CD4-positive, alpha-beta T cell treated with Interleukin-15 for 1 hour (primary cell): Measurements from ENCODE around the gene RBFOX1.

Experiments
- DNase-seq: peaks from one replicate; pipeline ENCODE4 v3.0.0-alpha.2; 2020

RBFOX1 gene

DNA sequence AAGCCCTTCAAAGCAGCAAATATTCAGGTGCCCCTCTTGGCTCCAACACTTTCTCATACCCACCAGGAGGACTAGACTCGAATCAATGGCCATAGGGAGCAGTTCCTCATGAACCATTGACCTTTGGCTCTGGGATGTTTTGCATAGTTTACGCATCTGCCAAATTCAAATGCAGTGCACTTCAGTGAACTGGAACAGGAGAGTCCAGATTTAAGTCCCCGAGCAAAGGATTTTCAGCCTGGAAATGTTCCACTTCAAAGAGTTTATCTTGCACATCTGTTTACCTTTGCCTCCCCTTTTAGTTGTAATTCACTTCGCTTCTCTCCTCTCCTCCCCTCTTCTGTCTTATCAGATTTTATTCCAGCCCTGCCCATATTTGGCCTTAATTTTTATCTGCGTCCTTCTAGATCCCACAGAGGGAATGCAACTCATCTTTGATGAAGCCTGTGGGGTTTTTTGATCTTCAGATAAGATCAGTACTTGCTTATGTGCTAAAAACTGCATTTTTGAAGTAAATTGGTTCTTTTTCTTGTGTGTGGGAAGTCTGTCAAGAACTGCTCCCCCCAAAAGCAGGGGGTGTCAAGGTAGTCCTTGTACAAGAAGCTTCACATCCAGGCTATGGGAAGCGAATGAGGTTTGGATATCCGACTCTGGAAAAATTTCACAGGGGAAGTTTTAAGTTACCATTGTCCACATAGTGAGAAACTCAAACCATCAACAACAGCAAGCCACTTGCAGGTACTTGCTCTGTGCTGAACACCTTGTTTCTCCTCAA lies 281.6 kb downstream of the RBFOX1 start:
- no peak for DNase-seq

DNA sequence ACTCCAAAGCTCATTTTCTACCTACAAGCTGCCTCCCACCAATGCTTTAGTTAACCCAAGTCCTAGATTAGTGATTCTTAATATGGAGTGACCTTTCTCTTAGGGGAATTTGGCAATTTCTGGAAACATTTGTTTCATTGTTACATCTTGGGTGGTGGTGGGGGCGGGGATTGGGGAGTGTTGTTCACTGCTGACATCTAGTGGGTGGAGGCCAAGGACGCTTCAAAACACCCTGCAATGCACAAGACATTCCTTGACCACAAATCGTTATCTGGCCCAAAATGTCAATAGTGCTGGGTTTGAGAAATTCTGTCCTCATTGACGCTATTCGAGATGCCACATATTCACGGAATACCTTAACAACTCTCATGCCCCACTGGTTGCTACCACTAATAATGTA lies 282.9 kb downstream of the RBFOX1 start:
- no peak for DNase-seq

DNA sequence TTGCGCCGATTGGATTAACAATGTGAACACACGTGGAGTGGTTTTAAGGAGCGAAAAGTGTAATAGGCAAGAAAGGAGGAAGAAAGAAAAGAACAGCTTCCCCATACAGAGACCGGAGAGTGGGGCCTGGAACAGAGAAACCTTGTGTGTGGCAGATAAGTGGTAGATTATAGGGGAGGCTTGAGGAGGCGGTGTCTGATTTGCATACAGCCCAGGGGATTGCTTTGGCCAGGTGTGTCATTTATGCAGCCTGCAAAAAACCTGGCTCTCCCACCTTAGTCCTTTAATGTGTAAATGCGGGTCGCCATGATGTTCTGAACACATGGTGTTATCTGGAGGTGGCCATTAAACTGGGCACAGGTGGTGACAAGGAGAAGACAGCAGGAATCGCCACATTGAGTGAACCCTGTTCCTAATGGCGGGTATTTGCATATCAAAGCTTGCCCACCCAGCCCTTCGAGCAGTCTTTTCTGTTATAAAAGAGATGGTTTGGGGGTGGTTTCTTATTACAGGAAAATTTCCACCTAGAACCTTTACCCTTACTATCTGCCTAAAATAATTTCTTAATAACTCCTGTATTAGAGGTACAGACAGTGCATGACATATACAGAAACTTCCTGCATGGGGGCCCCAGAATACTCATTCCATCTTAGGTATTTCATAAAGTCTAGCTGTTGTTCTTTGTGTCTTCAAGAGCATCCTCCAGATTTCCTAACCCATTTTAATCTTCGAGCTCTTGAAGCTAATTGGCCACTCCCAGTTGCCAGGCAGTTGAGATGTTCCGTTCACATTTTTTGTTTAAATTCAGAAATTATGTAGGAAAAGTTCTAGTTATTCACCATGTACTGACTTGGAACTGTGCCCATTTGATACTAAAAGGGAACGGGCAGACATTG lies 292.5 kb downstream of the RBFOX1 start:
- DNase-seq = no peak

DNA sequence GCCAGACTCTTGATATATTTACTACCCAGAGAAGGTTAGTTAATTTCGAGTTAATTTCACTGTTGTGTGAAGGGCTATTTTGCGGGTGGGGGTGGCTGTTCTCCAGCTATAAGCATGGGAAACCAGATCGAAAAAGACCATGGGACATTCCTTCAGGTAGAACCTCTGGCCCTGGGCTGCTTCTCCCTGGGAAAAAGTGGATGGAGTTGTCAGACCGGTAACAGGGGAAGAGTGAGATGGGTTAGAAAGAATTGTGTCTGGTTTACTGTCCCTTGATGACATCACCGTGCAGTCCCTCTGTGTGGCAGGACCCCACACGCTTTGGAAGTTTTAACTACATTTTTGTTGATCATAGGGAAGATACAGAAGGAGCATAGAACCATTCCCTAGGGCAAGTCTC lies 296.3 kb downstream of the RBFOX1 start:
- no peak for DNase-seq

DNA sequence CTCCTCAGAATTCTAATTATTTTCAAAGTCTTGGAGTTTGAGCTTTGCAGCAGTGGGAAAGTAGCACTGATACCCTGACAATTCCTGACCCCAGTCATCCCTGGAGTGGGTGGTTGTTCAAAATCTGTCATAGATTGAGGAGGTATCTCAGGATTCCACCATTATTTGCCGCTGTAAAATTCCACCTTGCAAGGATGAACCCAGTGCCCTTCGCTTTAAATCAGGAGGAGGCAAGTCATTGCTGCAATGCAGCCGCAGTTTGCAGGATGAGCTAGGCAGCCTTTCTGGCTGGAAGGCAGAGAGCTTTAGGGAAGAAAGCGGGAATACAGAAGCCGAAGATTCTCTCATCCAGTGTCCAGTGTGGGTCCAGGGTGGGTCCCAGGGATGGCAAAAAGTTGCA lies 296.9 kb downstream of the RBFOX1 start:
- DNase-seq = no peak

DNA sequence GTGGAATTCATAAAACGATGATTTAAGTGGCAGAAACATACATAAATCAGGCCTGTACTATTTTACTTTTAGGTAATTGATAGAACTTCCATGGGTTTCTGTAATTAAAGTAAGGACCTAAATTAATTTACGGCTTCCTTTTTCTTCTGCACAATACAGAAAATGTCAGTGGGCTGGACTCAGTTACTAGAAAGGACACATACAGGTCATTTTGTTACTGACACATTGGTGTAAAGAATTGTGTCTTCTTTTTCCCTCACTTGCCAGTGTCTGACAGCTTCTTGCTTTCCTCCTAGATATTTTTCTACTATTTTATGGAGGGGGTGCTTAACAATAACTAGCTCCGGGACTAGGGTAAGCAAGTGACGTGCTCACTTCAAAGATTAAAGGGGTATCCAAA lies 304.8 kb downstream of the RBFOX1 start:
- DNase-seq = no peak

DNA sequence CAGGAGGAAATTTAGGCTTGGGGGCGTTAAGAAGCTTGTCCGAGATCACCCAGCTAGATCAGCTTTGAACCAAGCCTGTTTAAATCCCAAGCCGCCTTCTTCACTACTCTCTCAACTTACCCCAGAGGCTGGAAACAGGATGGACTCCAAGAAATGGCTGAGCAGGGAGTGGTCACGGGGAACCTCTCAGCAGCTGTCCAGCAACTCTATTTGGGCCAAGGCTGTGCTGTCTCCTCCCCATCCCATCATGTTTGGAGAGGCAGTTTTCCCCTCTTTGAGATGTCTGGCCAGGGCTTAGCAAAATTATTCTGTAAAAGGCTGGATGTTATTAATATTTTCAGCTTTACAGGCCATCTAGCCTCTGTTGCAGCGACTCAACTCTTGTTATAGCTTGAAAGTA lies 305.7 kb downstream of the RBFOX1 start:
- DNase-seq = no peak

DNA sequence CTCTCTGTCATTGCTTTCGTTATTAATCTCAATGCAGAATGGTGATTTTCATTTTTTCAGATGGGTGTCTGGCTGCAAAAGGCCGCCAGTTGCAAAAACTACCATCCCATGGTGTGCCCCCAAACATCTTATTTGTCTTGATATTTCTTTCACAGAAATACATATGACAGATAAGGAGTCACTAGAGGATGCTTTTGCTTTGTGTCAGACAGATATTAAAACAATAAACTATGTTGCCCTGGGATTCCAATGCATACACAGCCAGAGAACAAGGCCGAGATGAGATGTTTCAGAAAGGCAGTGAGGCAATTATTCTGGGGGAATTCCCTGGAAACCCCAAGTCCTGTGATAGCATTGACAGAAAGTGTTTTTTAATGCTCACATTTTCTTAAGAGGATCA lies 307.7 kb downstream of the RBFOX1 start:
- DNase-seq = no peak

DNA sequence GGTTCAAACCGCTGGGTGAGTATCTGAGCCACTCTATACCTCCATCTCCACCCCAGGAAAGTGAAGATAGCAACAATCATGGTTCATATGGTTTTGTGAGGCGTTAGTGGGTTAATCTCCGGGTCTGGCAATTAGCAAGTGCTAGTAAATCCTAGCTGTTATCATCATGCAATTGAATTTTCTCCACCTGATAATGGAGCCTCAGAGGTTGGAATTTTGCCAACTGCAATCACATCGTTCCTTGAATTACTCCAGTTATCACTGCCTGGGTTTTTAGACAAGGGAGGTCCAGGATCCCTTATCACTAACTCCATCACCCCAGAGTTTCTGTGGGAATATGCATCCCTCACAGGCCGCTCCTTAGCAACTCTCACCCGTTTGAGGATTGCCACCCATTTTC lies 311.5 kb downstream of the RBFOX1 start:
- no peak for DNase-seq

DNA sequence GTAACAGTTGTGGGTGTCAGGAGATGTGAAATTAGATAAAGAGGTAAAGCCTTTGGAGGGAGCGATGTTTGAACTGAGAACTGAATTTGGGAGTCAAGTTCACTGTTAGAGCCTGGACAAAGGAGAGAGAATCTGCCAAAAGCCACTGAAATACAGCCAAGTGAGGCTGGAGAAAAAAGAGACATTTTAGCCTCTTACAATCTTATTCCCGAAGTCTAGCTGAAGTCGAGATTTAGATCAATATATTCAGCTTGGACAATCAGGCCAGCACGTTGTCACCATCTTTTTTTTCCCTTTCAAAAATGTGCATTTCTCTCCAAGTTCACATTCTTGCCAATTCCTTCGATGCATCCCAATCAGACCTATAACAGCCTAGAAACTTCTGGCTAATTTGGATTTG lies 312.2 kb downstream of the RBFOX1 start:
- no peak for DNase-seq

DNA sequence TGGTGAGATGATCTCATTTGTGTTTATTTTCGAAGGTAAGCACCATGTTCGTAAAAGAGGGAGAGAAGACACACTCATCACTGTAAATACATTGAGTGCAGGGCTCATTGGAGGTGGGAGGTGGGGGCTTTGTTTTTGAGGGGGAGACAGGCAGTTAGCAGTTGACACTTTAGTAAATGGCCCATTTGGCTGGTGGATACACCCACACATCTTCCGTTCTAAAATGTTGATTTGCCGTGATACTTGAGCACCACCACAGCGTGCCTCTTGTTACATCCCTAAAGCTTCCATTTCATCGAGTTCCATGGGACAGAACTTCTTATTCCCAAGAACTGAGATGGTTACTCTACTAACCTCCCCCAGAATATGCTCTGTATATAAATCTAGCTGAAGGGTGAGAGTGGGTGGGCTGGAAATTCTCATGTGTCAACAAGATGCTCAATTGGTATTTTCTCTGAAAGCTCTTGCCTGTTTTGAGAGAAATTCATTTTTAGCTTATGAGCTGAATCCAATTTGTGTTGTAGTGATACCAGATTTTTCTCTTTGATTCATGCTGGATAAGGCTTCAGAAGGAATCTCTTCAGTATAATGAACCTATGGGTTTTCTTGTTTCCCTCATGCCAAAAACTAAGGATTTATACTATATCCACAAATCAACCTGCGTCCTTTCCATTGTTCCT lies 314.3 kb downstream of the RBFOX1 start:
- no peak for DNase-seq

DNA sequence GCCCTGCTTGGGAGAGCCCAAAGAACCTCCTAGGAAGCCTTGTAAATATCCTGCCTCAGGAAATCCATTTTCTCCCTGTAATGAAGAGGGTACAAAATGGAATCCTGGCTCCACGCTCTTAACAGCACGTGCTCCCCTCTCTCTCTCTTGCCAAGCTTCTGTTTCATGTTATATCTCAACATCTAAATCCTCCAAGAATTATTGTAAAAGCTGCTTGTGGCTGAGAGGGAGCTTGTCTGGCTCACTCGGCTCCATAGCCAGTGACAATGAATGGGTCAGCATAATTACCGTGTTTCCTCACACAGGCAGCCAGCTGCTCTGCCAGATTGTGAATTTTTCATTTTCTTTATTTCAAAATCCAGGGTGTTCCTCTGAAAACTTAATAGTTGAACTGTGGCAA lies 317.8 kb downstream of the RBFOX1 start:
- no peak for DNase-seq

DNA sequence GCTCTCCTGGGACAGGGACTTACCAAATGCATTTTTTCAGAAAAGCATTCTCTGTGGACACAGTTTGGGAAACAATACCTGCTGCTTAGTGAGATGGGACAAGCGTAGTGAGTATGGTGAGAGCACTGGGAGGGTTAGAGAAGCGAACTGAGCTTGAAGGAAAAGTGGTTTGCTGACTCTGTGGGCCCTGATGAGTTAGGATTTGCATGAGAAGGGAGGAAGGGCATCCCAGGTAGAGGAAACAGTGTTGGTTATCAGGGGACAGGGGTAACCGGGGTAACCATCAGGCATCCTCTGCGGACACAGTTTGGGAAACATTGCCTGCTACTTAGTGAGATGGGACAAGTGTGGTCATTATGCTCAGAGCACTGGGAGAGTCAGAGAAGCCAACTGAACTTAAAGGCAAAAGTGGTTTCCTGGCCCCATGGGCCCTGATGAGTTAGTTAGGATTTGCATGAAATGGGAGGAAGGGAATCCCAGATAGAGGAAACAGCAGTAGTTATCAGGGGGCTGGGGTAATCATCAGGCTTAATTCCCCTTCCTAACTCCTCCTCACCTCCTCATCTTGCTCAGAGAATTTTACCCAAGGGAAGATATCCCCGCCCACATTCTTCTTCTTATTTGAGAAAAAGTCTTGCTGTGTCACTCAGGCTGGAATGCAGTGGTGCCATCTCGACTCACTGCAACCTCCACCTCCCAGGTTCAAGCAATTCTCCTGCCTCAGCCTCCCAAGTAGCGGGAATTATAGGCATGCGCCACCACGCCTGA lies 319.3 kb downstream of the RBFOX1 start:
- no peak for DNase-seq

DNA sequence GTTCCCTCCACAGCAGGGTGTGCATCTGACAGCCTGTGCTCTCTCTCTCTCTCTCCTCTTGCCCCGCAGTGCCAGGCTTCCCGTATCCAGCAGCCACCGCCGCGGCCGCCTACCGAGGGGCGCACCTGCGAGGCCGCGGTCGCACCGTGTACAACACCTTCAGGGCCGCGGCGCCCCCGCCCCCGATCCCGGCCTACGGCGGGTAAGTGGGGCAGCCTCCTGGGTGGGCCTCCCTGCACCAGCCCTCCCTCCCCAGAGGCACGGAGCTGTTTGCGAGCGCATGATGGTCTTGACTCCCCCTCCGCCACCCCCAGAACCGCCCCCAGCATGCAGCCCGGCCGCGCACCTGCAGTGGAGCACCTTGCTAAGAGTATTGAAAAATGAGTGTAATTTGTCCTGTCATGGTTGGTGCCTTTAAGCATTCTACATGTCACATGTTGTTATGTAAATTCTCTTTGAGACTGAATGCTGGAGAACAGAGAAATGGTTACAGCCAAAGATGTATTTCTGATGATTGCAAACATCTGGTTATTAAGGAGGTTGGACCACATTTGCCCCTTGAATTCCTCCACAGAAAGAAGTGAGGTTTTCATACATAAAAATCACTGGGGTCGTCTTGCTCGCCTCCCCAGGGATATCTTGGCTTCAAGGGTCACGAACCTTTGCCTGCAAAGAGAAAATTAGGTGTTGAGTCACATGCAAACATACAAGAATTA lies 321.3 kb downstream of the RBFOX1 start:
- DNase-seq = no peak

DNA sequence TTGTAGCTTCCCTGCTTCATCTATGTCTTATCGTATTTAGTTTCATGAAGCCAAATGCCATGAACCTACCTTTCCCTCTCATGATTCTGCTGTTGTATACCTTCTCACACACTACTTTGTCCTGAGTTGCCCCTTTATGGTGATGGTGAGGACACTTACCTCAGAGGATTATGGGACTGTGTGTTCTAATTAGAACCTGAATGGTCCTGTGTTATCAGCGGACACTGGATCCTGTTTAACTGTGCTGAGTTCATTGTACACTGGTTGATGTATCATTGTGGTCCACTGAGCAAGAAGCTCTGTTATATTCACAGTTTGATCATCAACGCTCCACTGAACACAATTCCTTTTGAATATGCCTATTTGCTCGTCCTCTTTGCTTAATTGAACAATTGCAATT lies 343.0 kb downstream of the RBFOX1 start:
- DNase-seq = no peak

DNA sequence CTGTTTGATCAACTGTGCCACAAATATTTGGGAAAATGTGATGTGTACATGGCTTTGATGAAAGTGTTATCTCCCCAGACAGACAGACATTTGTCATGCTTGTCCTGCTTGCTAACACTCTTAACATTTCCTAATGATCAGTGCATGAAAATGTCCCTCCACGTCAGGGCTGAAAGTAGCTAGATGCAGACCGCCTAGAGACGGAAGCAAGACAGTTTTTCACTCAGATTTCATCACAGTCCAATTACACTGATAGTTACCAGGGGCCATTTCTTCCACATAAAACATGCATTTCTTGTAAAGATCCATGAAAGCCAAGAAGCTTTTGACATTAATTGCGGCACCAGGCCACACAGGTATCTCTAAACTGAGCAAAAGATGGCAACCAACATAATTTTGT lies 347.7 kb downstream of the RBFOX1 start:
- no peak for DNase-seq

DNA sequence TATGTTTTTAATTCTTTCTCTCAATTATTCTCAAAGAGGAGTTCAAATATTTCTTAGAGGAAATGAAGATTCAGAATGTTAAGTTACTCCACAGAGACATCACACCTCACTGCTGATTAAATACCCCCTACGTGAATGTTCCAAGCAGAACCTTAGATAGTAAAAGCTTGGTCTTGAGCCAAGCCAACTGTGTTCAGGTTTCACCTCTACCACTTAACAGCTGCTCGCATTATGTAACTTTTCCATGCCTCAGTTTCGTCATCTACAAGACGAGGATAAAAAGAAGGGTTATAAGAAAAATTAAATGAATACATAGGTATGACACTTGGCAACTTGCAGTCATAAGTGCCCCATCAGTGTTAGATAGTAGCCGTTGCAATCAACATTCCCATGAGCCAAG lies 356.2 kb downstream of the RBFOX1 start:
- no peak for DNase-seq

DNA sequence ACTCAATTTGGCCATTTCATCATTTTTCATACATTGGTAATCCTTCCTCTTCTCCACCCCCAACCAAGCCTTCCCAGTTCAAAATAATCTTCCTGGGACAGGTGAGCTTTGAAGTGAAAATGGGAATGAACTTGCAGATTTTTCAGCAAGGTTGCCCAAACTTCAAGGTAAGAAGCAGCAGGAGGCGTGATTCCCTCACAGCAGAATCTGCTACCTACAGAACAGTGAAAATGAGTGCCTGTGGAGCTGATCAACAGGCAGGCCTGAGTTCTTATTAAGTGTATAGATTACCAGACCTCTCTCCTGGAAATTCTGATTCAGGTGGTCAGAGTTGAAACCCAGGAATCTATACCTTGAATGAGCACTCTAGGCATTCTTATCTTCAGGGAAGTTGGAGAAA lies 356.6 kb downstream of the RBFOX1 start:
- no peak for DNase-seq

DNA sequence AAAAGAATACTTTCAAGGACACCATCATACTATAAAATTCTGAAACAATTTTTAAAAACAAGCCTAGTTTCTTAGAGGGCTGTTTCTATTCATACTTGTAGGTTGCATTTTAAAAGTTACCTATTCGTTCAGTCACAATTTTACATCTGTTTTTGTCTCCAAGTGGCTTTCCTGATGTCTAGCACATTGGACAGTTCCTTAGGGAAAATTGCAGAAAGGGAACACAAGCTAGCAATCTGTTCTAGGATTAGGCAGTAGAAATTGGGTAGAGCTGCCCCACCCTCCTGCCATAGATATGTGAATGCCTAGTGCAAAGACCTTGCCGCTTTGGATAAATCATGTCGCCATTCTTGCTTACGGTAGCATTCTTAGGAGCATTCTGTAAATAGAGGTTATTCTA lies 358.9 kb downstream of the RBFOX1 start:
- DNase-seq = no peak

DNA sequence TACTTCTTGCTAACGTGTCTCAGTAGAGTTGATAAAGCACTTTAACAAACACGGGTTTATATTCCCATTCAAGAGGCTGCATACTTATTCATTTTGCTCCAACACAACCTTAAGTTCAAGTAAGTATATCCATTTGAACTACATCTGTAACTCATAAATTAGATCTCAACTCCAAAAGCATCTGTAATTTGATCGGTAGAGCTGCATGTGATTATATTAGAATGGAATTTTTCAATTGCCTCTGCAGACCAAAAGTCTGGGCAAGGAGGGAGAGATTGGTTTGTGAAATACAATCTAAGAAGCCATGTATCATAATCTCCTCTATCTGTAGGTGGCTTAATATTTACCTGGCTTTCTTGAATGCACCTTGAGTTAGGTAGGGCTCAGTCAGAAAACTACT lies 371.0 kb downstream of the RBFOX1 start:
- DNase-seq = no peak

DNA sequence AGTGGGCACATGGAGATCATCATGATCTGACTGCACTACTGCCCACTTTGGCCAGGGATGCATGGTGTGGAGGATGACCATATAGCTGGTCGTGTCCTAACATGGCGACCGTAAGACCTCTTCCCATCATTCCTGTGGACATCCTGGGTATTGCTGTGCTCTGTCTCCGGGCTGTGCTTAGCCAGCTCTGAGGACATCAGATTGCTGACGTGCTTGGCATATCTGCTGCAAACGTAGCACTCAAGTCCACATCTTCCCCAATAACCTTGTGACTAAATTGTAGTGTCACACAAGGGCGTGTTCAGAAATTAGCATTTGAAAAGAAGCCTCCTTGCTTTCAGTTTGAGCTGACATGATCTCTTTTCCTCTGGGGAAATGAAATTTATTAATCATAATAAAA lies 373.2 kb downstream of the RBFOX1 start:
- no peak for DNase-seq

DNA sequence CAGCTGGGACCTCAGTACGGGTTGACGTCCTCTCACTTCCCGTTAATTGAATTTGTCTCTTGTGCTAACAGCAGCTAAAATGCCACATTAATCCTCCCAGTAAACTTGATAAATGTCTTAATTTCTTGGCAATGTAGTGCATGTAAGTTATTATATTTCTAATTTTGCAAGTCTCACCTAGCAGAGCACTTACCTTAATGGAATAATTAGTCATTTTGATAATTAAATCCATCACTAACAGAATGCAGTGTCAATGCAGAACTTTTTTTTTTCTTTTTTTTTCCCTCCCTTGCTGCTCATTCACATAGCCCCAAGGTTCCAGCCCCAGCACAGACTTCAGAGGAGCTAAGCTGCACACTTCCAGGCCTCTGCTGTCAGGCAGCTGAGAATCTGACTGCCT lies 376.5 kb downstream of the RBFOX1 start:
- no peak for DNase-seq
